ENCODE data around the gene KRT15.
A peak's percentile ranks its signal among the peaks of the same experiment; 100 is the strongest.

Gene KRT15

GRCh38 chr17:41490000-41490990, 28.4 kb downstream of the KRT15 start:
- no peak for TF ChIP-seq CTCF (IDR thresholded peaks at IDR 0.05; ENCODE audit: low read depth, low read length)
- no peak for DNase-seq
- Histone ChIP-seq H3K27ac (no peak overlapping the region), H3K36me3 (no peaks in the 10 kb centered on the region), H3K9me3 (ENCODE audit: severe bottlenecking) (no peaks in the 10 kb centered on the region), H3K4me3 (ENCODE audit: low read depth, low read length) (no peak overlapping the region), H3K27me3 (ENCODE audit: insufficient read depth, low read depth, severe bottlenecking) (peaks cover 14% of the 10 kb centered on the region)

- Histone ChIP-seq H3K9me3 (ENCODE audit: severe bottlenecking) (no peaks in the 10 kb centered on the region), H3K36me3 (no peaks in the 10 kb centered on the region), H3K27ac (no peak within 1 kb of the TSS), H3K27me3 (ENCODE audit: insufficient read depth, low read depth, severe bottlenecking) (peaks cover 15% of the 10 kb centered on the region), H3K4me3 (ENCODE audit: low read depth, low read length) (no peak within 1 kb of the TSS)
- no peak for DNase-seq
- no peak for TF ChIP-seq CTCF (IDR thresholded peaks at IDR 0.05; ENCODE audit: low read depth, low read length)
Observed at GRCh38 chr17:41489531-41489930, 29.2 kb downstream of the KRT15 start, which contains the start of gene KRT36. Gene KRT36 (minus strand): TSS chr17:41489910. CDS start chr17:41489864, 46 bp downstream.

GRCh38 chr17:41486809-41487530, 31.7 kb downstream of the KRT15 start:
- Histone ChIP-seq H3K4me3 (ENCODE audit: low read depth, low read length) (no peak overlapping the region), H3K36me3 (no peaks in the 10 kb centered on the region), H3K9me3 (ENCODE audit: severe bottlenecking) (no peaks in the 10 kb centered on the region), H3K27ac (no peak overlapping the region), H3K27me3 (ENCODE audit: insufficient read depth, low read depth, severe bottlenecking) (peaks cover 26% of the 10 kb centered on the region)
- TF ChIP-seq CTCF (IDR thresholded peaks at IDR 0.05; ENCODE audit: low read depth, low read length) = peak; percentile 96
- DNase-seq = peak; percentile 82

- TF ChIP-seq CTCF (IDR thresholded peaks at IDR 0.05; ENCODE audit: low read depth, low read length) = no peak
- no peak overlapping the region for H3K4me3 ChIP-seq (ENCODE audit: low read depth, low read length)
- no peaks in the 10 kb centered on the region for H3K9me3 ChIP-seq (ENCODE audit: severe bottlenecking)
- DNase-seq = no peak
- H3K27me3 ChIP-seq (ENCODE audit: insufficient read depth, low read depth, severe bottlenecking) = peaks cover 31% of the 10 kb centered on the region
- no peak overlapping the region for H3K27ac ChIP-seq
- no peaks in the 10 kb centered on the region for H3K36me3 ChIP-seq
Observed at GRCh38 chr17:41486316-41486715, 32.4 kb downstream of the KRT15 start.

GRCh38 chr17:41484920-41485904, 33.5 kb downstream of the KRT15 start:
- Histone ChIP-seq H3K36me3 (no peaks in the 10 kb centered on the region), H3K4me3 (ENCODE audit: low read depth, low read length) (no peak overlapping the region), H3K27ac (no peak overlapping the region), H3K9me3 (ENCODE audit: severe bottlenecking) (no peaks in the 10 kb centered on the region), H3K27me3 (ENCODE audit: insufficient read depth, low read depth, severe bottlenecking) (peaks cover 41% of the 10 kb centered on the region)
- no peak for DNase-seq
- no peak for TF ChIP-seq CTCF (IDR thresholded peaks at IDR 0.05; ENCODE audit: low read depth, low read length)
